NB4 (cell line): ENCODE results near the gene SLC9A1.

ENCODE experiments used
- MYC ChIP-seq: IDR thresholded peaks from 2 replicates; pipeline ENCODE4 v1.6.1; 2011; ENCODE audit warnings: low read depth, low read length
- POLR2A ChIP-seq: IDR thresholded peaks from 2 replicates; pipeline ENCODE4 v1.6.1; 2011; ENCODE audit warnings: mild to moderate bottlenecking; ENCODE audit not compliant: insufficient read length; ENCODE audit errors: extremely low read depth
- TF ChIP-seq, protein P1 (sequence below): IDR thresholded peaks from one replicate; pipeline ENCODE4 v1.5.1; 2012; ENCODE audit warnings: low read depth, low read length

- TF ChIP-seq, protein P1, sequence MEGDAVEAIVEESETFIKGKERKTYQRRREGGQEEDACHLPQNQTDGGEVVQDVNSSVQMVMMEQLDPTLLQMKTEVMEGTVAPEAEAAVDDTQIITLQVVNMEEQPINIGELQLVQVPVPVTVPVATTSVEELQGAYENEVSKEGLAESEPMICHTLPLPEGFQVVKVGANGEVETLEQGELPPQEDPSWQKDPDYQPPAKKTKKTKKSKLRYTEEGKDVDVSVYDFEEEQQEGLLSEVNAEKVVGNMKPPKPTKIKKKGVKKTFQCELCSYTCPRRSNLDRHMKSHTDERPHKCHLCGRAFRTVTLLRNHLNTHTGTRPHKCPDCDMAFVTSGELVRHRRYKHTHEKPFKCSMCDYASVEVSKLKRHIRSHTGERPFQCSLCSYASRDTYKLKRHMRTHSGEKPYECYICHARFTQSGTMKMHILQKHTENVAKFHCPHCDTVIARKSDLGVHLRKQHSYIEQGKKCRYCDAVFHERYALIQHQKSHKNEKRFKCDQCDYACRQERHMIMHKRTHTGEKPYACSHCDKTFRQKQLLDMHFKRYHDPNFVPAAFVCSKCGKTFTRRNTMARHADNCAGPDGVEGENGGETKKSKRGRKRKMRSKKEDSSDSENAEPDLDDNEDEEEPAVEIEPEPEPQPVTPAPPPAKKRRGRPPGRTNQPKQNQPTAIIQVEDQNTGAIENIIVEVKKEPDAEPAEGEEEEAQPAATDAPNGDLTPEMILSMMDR, result no peak
- no peak for TF ChIP-seq MYC
- no peak for TF ChIP-seq POLR2A
These were observed 38.7 kb downstream of the SLC9A1 start for GRCh38 chr1:27116232-27116631.
